Endothelial cell (in vitro differentiated cells): Measurements from ENCODE around the gene ATXN7L3. TPM values are rescaled to one million over a fixed set of nuclear protein-coding genes. Genes with fewer than 3 reads are reported as not detected.
A peak's percentile ranks its signal among the peaks of the same experiment; 100 is the strongest.

Experiments used
- DNase-seq: peaks from one replicate; pipeline ENCODE4 v3.0.0; 2021; ENCODE audit warnings: low spot score
- H3K27ac Mint-ChIP-seq: one replicate; pipeline ENCODE4 v1.8.0; 2021; ENCODE audit warnings: mixed read lengths, inconsistent platforms; ENCODE audit not compliant: unreplicated experiment
- H3K27me3 Mint-ChIP-seq: one replicate; pipeline ENCODE4 v1.8.0; 2021; ENCODE audit warnings: mild to moderate bottlenecking, moderate library complexity, mixed read lengths, inconsistent platforms; ENCODE audit not compliant: unreplicated experiment
- H3K36me3 Mint-ChIP-seq: one replicate; pipeline ENCODE4 v1.8.0; 2021; ENCODE audit warnings: mild to moderate bottlenecking, low read depth, mixed read lengths, inconsistent platforms; ENCODE audit not compliant: unreplicated experiment
- H3K4me1 Mint-ChIP-seq: one replicate; pipeline ENCODE4 v1.8.0; 2021; ENCODE audit warnings: mild to moderate bottlenecking, mixed read lengths, inconsistent platforms; ENCODE audit not compliant: unreplicated experiment
- H3K4me3 Mint-ChIP-seq: one replicate; pipeline ENCODE4 v1.8.0; 2021; ENCODE audit warnings: mild to moderate bottlenecking, mixed read lengths, inconsistent platforms; ENCODE audit not compliant: unreplicated experiment
- H3K9me3 Mint-ChIP-seq: one replicate; pipeline ENCODE4 v1.8.0; 2021; ENCODE audit warnings: mixed read lengths, inconsistent platforms; ENCODE audit not compliant: unreplicated experiment
- total RNA-seq: library from RNA; stranded (reverse); fragmentation: NEBNext Ultra II Directional; extraction: Animal tissue kit (Norgen Biotek cat#: 25700); gene quantifications from one replicate; pipeline ENCODE4 v1.2.1, GENCODE V29; 2021; ENCODE audit not compliant: unreplicated experiment
- TF ChIP-seq, protein P1 (sequence below): fragments of 200-600 bp; sonication (generic); IDR thresholded peaks from one replicate; pipeline ENCODE4 v1.5.0; 2021; ENCODE audit warnings: antibody characterized with exemption; ENCODE audit not compliant: unreplicated experiment

The ATXN7L3 gene
- total RNA-seq, 1 donor from 2014 or later, result 152 TPM

- TF ChIP-seq, protein P1, sequence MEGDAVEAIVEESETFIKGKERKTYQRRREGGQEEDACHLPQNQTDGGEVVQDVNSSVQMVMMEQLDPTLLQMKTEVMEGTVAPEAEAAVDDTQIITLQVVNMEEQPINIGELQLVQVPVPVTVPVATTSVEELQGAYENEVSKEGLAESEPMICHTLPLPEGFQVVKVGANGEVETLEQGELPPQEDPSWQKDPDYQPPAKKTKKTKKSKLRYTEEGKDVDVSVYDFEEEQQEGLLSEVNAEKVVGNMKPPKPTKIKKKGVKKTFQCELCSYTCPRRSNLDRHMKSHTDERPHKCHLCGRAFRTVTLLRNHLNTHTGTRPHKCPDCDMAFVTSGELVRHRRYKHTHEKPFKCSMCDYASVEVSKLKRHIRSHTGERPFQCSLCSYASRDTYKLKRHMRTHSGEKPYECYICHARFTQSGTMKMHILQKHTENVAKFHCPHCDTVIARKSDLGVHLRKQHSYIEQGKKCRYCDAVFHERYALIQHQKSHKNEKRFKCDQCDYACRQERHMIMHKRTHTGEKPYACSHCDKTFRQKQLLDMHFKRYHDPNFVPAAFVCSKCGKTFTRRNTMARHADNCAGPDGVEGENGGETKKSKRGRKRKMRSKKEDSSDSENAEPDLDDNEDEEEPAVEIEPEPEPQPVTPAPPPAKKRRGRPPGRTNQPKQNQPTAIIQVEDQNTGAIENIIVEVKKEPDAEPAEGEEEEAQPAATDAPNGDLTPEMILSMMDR, result no peak
- no peak for DNase-seq
- Mint-ChIP-seq H3K4me3 (peak overlapping the region; percentile 93), H3K4me1 (peaks cover 38% of the 10 kb centered on the region), H3K27me3 (peaks cover 19% of the 10 kb centered on the region), H3K36me3 (peaks cover 23% of the 10 kb centered on the region), H3K9me3 (no peaks in the 10 kb centered on the region), H3K27ac (peak overlapping the region; percentile 95)
Observed at GRCh38 chr17:44200478-44201155, 933 bp upstream of the ATXN7L3 start.

GRCh38 chr17:44198721-44199552 is 747 bp downstream of the ATXN7L3 start:
- H3K36me3 Mint-ChIP-seq, result peaks cover 27% of the 10 kb centered on the region
- peaks cover 41% of the 10 kb centered on the region for H3K4me1 Mint-ChIP-seq
- peak overlapping the region; percentile 91 for H3K27ac Mint-ChIP-seq
- H3K9me3 Mint-ChIP-seq, result no peaks in the 10 kb centered on the region
- peaks cover 19% of the 10 kb centered on the region for H3K27me3 Mint-ChIP-seq
- DNase-seq, result peak; percentile 77
- TF ChIP-seq, protein P1, result no peak
- H3K4me3 Mint-ChIP-seq, result peak overlapping the region; percentile 82

DNA sequence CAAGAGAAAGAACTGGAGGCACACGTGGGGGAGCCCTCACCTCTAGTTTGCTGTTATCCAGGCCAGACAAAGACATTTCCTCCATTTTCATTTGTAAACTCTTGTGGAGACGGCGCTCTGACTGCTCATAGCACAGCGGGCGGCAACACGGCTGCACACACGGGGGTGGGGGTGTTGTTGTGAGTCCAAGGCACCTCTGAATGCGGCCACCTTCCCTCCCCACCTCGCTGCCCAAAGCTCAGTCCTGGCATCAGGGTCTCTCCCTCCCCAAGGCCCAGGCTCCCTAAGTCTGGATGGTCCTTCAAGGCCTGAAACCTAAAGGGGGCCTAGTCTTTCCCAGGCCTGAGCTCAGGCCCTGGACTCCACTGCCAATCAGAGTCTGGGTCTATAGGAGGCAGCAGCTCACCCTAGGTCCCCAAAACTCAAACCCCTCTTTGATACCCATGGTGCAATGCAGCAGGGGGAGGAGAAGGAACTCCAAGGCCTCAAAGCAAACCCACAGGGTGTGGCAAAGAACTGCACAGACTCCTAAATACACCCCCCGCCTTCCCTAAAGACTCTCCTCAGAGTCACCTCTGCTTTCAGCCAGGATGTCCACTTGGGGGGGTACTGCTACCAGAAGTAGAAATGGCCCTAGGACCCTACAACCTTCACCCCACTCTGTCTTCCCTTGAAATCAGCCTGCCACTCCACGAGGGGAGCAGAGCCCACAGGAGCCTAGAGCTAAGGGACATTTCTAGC is 1.5 kb downstream of the ATXN7L3 start:
- Mint-ChIP-seq H3K27ac (peak overlapping the region; percentile 91), H3K4me3 (peak overlapping the region; percentile 82), H3K27me3 (peaks cover 17% of the 10 kb centered on the region), H3K4me1 (peaks cover 35% of the 10 kb centered on the region), H3K36me3 (peaks cover 27% of the 10 kb centered on the region), H3K9me3 (no peaks in the 10 kb centered on the region)
- no peak for DNase-seq
- TF ChIP-seq, protein P1, result no peak

DNA sequence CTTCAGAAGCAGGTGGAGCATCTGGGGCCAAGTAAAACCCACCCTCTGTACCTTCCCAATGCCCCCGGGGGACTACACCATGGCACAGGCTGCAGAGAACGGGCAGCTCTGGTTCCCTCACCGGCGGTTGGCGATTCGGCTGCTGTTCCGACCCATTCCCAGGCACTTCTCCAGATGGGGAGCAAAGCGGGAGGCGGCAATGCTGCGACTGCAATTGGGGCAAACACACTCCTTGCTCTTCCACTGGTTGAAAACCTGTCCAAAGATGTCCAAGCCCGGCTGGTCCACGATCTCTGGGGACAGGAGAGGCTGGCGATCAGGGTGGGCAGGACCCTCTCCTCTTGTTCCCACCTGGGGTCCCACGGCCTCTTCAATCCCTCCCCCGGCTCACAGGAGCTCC is 2.6 kb downstream of the ATXN7L3 start:
- peaks cover 27% of the 10 kb centered on the region for H3K36me3 Mint-ChIP-seq
- no peaks in the 10 kb centered on the region for H3K9me3 Mint-ChIP-seq
- H3K27me3 Mint-ChIP-seq, result peaks cover 17% of the 10 kb centered on the region
- DNase-seq, result no peak
- peak overlapping the region; percentile 82 for H3K4me3 Mint-ChIP-seq
- peak overlapping the region; percentile 91 for H3K27ac Mint-ChIP-seq
- H3K4me1 Mint-ChIP-seq, result peaks cover 35% of the 10 kb centered on the region
- TF ChIP-seq, protein P1, result no peak
